OCI-LY1 (cell line): ENCODE measurements around the gene PDE6D.

Source experiments
- H2AFZ ChIP-seq: fragments of 200-600 bp; sonication (generic), shearing (Covaris generic); 2 replicates; pipeline ENCODE4 v1.6.0; 2014; ENCODE audit warnings: antibody characterized with exemption, mild to moderate bottlenecking, low read length
- H3F3A ChIP-seq: fragments of 200-600 bp; sonication (generic), shearing (Covaris generic); 2 replicates; pipeline ENCODE4 v1.6.0; 2014; ENCODE audit warnings: mild to moderate bottlenecking, antibody characterized with exemption, low read length, moderate library complexity; ENCODE audit not compliant: insufficient read depth
- H3K27ac ChIP-seq: fragments of 200-600 bp; sonication (generic); 2 replicates; pipeline ENCODE4 v1.5.1; 2014; ENCODE audit warnings: low read length, mixed run types, mild to moderate bottlenecking, low read depth; ENCODE audit not compliant: poor library complexity, severe bottlenecking
- H3K27me3 ChIP-seq: fragments of 200-600 bp; sonication (generic); 2 replicates; pipeline ENCODE4 v1.6.0; 2014; ENCODE audit warnings: antibody characterized with exemption, mild to moderate bottlenecking, low read length, moderate library complexity; ENCODE audit not compliant: insufficient read depth
- H3K36me3 ChIP-seq: fragments of 200-600 bp; sonication (generic); 2 replicates; pipeline ENCODE4 v1.6.1; 2014; ENCODE audit warnings: mild to moderate bottlenecking, antibody characterized with exemption, low read length, moderate library complexity, mixed read lengths; ENCODE audit not compliant: insufficient read depth
- H3K4me1 ChIP-seq: fragments of 200-600 bp; sonication (generic); 2 replicates; pipeline ENCODE4 v1.5.1; 2014; ENCODE audit warnings: mild to moderate bottlenecking, low read length, moderate library complexity; ENCODE audit not compliant: insufficient read depth, severe bottlenecking
- H3K4me2 ChIP-seq: fragments of 200-600 bp; sonication (generic), shearing (Covaris generic); 2 replicates; pipeline ENCODE4 v1.6.1; 2014; ENCODE audit warnings: low read length
- H3K4me3 ChIP-seq: fragments of 200-600 bp; sonication (generic); 2 replicates; pipeline ENCODE4 v1.5.1; 2014; ENCODE audit warnings: low read length, low read depth, mild to moderate bottlenecking, mixed read lengths; ENCODE audit not compliant: poor library complexity, severe bottlenecking
- H3K79me2 ChIP-seq: fragments of 200-600 bp; shearing (Covaris generic); 2 replicates; pipeline ENCODE4 v1.6.1; 2016; ENCODE audit warnings: mixed run types, low read length, mixed read lengths; ENCODE audit not compliant: insufficient read depth
- H3K9ac ChIP-seq: fragments of 200-600 bp; sonication (generic), shearing (Covaris generic); 2 replicates; pipeline ENCODE4 v1.6.1; 2014; ENCODE audit warnings: mild to moderate bottlenecking, low read length, mixed read lengths
- H3K9me2 ChIP-seq: fragments of 200-600 bp; sonication (generic), shearing (Covaris generic); 2 replicates; pipeline ENCODE4 v1.6.1; 2014; ENCODE audit warnings: low read depth, mild to moderate bottlenecking, low read length, mixed read lengths
- H3K9me3 ChIP-seq: fragments of 200-600 bp; shearing (Covaris generic); 2 replicates; pipeline ENCODE4 v1.6.1; 2014; ENCODE audit warnings: low read length, mixed read lengths
- H4K20me1 ChIP-seq: fragments of 200-600 bp; sonication (generic), shearing (Covaris generic); 2 replicates; pipeline ENCODE4 v1.6.0; 2016; ENCODE audit warnings: mild to moderate bottlenecking, low read length; ENCODE audit not compliant: insufficient read depth
- EZH2 ChIP-seq: fragments of 200-600 bp; sonication (generic), shearing (Covaris generic); IDR thresholded peaks from 2 replicates; pipeline ENCODE4 v1.8.0; 2017; ENCODE audit warnings: borderline replicate concordance, mixed run types, mild to moderate bottlenecking, antibody characterized with exemption, low read length, moderate library complexity, mixed read lengths
- TF ChIP-seq, protein P1 (sequence below): fragments of 200-600 bp; sonication (generic), shearing (Covaris generic); IDR thresholded peaks from 2 replicates; pipeline ENCODE4 v1.5.1; 2017; ENCODE audit warnings: mild to moderate bottlenecking, antibody characterized with exemption, low read length, moderate library complexity, mixed read lengths

The PDE6D gene

DNA sequence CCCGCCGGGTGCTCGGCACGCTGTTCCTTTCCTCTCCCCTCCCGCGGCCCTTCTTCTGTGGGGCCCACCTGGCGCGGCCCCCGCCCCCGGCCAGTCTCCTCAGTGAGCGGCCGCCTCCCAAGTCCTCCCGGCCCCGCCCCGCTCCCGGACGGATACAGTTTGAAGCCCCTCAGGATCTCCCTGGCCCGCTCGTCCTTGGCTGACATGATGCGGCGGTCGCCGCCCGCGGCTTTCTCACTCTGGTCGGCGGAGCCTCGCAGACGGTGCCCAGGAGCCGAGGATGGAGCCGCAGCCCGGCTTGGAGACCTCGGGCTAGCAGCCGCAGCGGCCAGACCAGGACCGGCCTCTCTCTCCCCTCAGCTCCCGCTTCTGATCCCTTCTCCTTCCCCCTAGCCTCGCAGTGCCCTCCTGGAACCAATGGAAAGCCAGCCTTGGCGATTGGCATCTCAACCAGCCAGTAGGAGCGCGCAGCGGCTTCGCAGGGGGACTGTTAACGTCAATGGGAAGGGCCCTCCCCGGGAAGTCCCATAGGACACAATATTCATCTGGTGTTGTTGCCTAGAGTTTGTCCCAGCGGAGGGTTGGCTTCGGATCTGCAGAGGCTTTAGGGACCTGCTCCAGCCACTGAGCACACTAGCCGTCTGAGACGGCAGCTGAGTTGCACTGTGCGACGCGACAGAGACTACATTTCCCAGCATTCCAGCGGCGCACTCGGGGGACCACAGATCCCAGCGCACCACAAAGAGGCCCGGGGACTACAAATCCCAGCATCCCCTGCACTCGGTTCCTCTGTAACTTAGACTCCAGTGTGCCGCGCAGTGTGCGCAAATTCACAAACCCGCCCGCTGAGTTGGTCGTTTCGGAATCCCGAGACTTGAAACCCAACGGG, at the start of gene PDE6D:
Gene PDE6D, minus strand, starts transcription at position 374 of the 889 bp plus-strand sequence. Its CDS starts 168 bp downstream, at position 206.
- no peak for TF ChIP-seq EZH2
- TF ChIP-seq, protein P1, sequence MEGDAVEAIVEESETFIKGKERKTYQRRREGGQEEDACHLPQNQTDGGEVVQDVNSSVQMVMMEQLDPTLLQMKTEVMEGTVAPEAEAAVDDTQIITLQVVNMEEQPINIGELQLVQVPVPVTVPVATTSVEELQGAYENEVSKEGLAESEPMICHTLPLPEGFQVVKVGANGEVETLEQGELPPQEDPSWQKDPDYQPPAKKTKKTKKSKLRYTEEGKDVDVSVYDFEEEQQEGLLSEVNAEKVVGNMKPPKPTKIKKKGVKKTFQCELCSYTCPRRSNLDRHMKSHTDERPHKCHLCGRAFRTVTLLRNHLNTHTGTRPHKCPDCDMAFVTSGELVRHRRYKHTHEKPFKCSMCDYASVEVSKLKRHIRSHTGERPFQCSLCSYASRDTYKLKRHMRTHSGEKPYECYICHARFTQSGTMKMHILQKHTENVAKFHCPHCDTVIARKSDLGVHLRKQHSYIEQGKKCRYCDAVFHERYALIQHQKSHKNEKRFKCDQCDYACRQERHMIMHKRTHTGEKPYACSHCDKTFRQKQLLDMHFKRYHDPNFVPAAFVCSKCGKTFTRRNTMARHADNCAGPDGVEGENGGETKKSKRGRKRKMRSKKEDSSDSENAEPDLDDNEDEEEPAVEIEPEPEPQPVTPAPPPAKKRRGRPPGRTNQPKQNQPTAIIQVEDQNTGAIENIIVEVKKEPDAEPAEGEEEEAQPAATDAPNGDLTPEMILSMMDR: no peak
- peaks cover 46% of the 10 kb centered on the region for H3K4me1 ChIP-seq

DNA sequence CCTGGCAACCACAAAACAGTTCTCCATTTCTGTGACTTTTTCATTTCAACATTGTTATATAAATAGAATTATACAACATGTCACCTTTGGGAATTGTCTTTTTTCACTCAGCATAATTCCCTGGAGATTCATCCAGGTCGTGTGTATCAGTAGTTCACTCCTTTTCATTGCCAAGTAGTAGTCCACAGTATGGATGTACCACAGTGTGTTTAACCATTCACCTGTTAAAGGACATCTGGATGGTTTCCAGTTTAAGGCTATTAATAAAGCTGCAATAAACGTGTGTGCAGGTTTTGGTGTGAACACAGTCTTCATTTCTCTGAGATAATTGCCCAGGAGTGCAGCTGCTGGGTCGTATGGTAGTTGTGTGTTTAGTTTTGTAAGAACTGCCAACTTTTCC, 40.8 kb upstream of the PDE6D start:
- H3F3A ChIP-seq: no peaks in the 10 kb centered on the region
- H3K4me1 ChIP-seq: no peaks in the 10 kb centered on the region
- H3K9ac ChIP-seq: no peak overlapping the region
- peaks cover 6% of the 10 kb centered on the region for H3K9me3 ChIP-seq
- H3K36me3 ChIP-seq: no peaks in the 10 kb centered on the region
- TF ChIP-seq EZH2: no peak
- TF ChIP-seq, protein P1: no peak
- no peaks in the 10 kb centered on the region for H3K79me2 ChIP-seq
- no peak overlapping the region for H3K4me2 ChIP-seq
- H3K27me3 ChIP-seq: peaks cover 9% of the 10 kb centered on the region; the same call in 1 of the 2 replicates
- no peaks in the 10 kb centered on the region for H3K9me2 ChIP-seq
- no peak overlapping the region for H3K4me3 ChIP-seq
- no peak overlapping the region for H3K27ac ChIP-seq
- no peak overlapping the region for H2AFZ ChIP-seq
- H4K20me1 ChIP-seq: no peaks in the 10 kb centered on the region

More for the DNA sequence above, at the start of gene PDE6D:
- Histone ChIP-seq H3K9me3 (no peaks in the 10 kb centered on the region), H3K79me2 (no peaks in the 10 kb centered on the region), H3K36me3 (peaks cover 10% of the 10 kb centered on the region), H3F3A (no peaks in the 10 kb centered on the region), H3K9ac (peak within 1 kb of the TSS; percentile 82), H3K27ac (peak within 1 kb of the TSS; percentile 8), H3K9me2 (no peaks in the 10 kb centered on the region), H2AFZ (peak within 1 kb of the TSS; percentile 55; the same call in 1 of the 2 replicates), H3K4me3 (peak within 1 kb of the TSS; percentile 81), H3K4me2 (peak within 1 kb of the TSS; percentile 87), H4K20me1 (no peaks in the 10 kb centered on the region), H3K27me3 (no peaks in the 10 kb centered on the region)

DNA sequence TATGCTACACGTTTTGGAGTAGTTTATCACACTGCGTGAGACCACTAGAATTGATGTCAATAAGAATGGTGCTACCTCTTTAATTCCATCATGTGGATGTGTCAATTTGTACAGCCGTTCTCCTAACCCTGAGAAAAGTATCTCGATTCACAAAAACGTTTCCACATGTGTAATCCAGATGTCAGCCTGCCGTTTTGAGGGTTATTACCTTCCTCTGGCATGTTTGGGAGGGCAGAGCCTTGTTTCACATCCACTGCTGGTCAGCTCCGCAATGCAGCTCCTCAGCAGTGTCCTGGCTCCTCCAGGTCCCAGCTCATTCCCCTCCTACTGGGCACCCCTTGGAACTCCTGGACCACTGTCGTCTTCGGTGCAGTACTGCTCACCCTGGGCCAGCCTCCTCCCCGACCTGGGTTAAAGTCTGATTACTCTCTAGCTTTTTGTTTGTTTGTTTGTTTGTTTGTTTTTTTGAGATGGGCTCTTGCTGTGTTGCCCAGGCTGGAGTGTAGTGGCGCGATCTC, 39.8 kb upstream of the PDE6D start:
- TF ChIP-seq, protein P1: no peak
- no peak for TF ChIP-seq EZH2
- Histone ChIP-seq H3K79me2 (no peaks in the 10 kb centered on the region), H3K9me2 (no peaks in the 10 kb centered on the region), H2AFZ (no peak overlapping the region), H3F3A (no peaks in the 10 kb centered on the region), H3K4me2 (no peak overlapping the region), H4K20me1 (no peaks in the 10 kb centered on the region), H3K9me3 (peaks cover 6% of the 10 kb centered on the region), H3K9ac (no peak overlapping the region), H3K27ac (no peak overlapping the region), H3K4me1 (no peaks in the 10 kb centered on the region), H3K4me3 (no peak overlapping the region), H3K27me3 (peaks cover 9% of the 10 kb centered on the region; the same call in 1 of the 2 replicates), H3K36me3 (no peaks in the 10 kb centered on the region)
